ENCODE results near the gene GFRA1. TPM values are rescaled to one million over a fixed set of nuclear protein-coding genes. Genes with fewer than 3 reads are reported as not detected.
"Not testable (repeated sequence)": the region's sequence is repeated elsewhere in the genome, so short reads cannot be mapped to it uniquely, and the experiment has no call there.

GFRA1 gene
- total RNA-seq, 1 donor from 2014 or later, result not detected

DNA sequence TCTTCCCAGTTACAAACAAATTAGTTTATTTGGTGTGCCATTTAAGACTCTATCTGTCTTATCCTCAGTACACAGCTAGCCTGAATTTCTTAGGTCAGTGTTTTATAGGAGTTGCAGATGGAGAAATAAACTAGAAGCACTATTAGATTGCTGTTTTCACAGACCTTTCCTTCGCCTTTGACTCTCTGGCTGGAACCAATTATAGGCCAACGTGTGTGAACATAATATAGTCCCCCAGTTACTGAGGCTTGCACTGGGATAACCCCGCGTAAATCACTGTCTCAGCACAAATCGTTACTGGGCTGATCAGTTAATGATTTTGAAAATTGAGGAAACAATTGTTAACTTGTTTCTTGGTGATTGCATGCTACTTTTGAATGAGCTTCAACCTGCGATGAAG, 233.4 kb downstream of the GFRA1 start:
- no peak for DNase-seq (ENCODE audit: low spot score)
- intact Hi-C loops (cut with micrococcal nuclease), result no loop called here
- H3K36me3 Mint-ChIP-seq (ENCODE audit: low read depth), result no peaks in the 10 kb centered on the region
- no peak overlapping the region for H3K4me3 Mint-ChIP-seq
- H3K27ac Mint-ChIP-seq, result no peak overlapping the region
- H3K27me3 Mint-ChIP-seq (ENCODE audit: insufficient read depth), result no peaks in the 10 kb centered on the region
- no peaks in the 10 kb centered on the region for H3K9me3 Mint-ChIP-seq
- no peaks in the 10 kb centered on the region for H3K4me1 Mint-ChIP-seq (ENCODE audit: low read depth)

GRCh38 chr10:116038259-116038658, 234.7 kb downstream of the GFRA1 start:
- Mint-ChIP-seq H3K4me3 (no peak overlapping the region), H3K27ac (no peak overlapping the region), H3K36me3 (ENCODE audit: low read depth) (no peaks in the 10 kb centered on the region), H3K27me3 (ENCODE audit: insufficient read depth) (no peaks in the 10 kb centered on the region), H3K4me1 (ENCODE audit: low read depth) (no peaks in the 10 kb centered on the region), H3K9me3 (peaks cover 7% of the 10 kb centered on the region)
- intact Hi-C loops (cut with micrococcal nuclease), result no loop called here
- no peak for DNase-seq (ENCODE audit: low spot score)

GRCh38 chr10:116035406-116035805, 237.6 kb downstream of the GFRA1 start:
- intact Hi-C loops (cut with micrococcal nuclease); DNase-seq (ENCODE audit: low spot score); H3K27me3 Mint-ChIP-seq (ENCODE audit: insufficient read depth); H3K27ac Mint-ChIP-seq; H3K36me3 Mint-ChIP-seq (ENCODE audit: low read depth); H3K4me1 Mint-ChIP-seq (ENCODE audit: low read depth); H3K4me3 Mint-ChIP-seq: not testable (repeated sequence)
- peaks cover 13% of the 10 kb centered on the region for H3K9me3 Mint-ChIP-seq

GRCh38 chr10:116030576-116030975, 242.4 kb downstream of the GFRA1 start:
- H3K27ac Mint-ChIP-seq, result no peak overlapping the region
- no peaks in the 10 kb centered on the region for H3K4me1 Mint-ChIP-seq (ENCODE audit: low read depth)
- no peaks in the 10 kb centered on the region for H3K36me3 Mint-ChIP-seq (ENCODE audit: low read depth)
- intact Hi-C loops (cut with micrococcal nuclease), result no loop called here
- no peak for DNase-seq (ENCODE audit: low spot score)
- H3K4me3 Mint-ChIP-seq, result no peak overlapping the region
- no peaks in the 10 kb centered on the region for H3K27me3 Mint-ChIP-seq (ENCODE audit: insufficient read depth)
- H3K9me3 Mint-ChIP-seq, result peaks cover 13% of the 10 kb centered on the region

- H3K9me3 Mint-ChIP-seq, result peaks cover 13% of the 10 kb centered on the region
- DNase-seq (ENCODE audit: low spot score), result no peak
- H3K27me3 Mint-ChIP-seq (ENCODE audit: insufficient read depth), result no peaks in the 10 kb centered on the region
- H3K4me1 Mint-ChIP-seq (ENCODE audit: low read depth), result no peaks in the 10 kb centered on the region
- intact Hi-C loops (cut with micrococcal nuclease), result no loop called here
- no peak overlapping the region for H3K27ac Mint-ChIP-seq
- H3K36me3 Mint-ChIP-seq (ENCODE audit: low read depth), result no peaks in the 10 kb centered on the region
- no peak overlapping the region for H3K4me3 Mint-ChIP-seq
Measured at GRCh38 chr10:116029826-116030225, 243.2 kb downstream of the GFRA1 start.

DNA sequence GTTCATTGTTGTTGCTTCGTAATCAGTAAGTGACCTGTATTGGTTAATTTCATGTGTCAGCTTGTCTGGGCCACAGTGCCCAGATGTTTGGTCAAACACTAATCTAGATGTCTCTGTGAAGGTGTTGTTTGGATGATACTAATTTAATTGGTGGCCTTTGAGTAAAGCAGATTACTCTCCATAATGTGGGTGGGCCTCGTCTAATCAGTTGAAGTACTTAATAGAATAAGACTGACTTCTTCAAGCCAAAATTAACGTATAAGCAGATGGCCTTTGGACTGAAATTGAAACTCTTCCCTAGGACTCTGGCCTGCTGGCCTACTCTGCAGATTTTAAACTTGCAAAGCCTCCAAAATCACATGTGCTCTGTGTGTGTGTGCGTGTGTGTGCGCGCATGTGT, 245.7 kb downstream of the GFRA1 start:
- Mint-ChIP-seq H3K27me3 (ENCODE audit: insufficient read depth) (no peaks in the 10 kb centered on the region), H3K4me1 (ENCODE audit: low read depth) (no peaks in the 10 kb centered on the region), H3K36me3 (ENCODE audit: low read depth) (no peaks in the 10 kb centered on the region), H3K4me3 (no peak overlapping the region), H3K27ac (no peak overlapping the region), H3K9me3 (no peaks in the 10 kb centered on the region)
- DNase-seq (ENCODE audit: low spot score), result no peak
- intact Hi-C loops (cut with micrococcal nuclease), result no loop called here

- Mint-ChIP-seq H3K4me3 (no peak overlapping the region), H3K27ac (no peak overlapping the region), H3K4me1 (ENCODE audit: low read depth) (no peaks in the 10 kb centered on the region), H3K36me3 (ENCODE audit: low read depth) (no peaks in the 10 kb centered on the region), H3K27me3 (ENCODE audit: insufficient read depth) (no peaks in the 10 kb centered on the region), H3K9me3 (no peaks in the 10 kb centered on the region)
- intact Hi-C loops (cut with micrococcal nuclease), result no loop called here
- DNase-seq (ENCODE audit: low spot score), result no peak
Measured at GRCh38 chr10:116026725-116027124, 246.3 kb downstream of the GFRA1 start.

DNA sequence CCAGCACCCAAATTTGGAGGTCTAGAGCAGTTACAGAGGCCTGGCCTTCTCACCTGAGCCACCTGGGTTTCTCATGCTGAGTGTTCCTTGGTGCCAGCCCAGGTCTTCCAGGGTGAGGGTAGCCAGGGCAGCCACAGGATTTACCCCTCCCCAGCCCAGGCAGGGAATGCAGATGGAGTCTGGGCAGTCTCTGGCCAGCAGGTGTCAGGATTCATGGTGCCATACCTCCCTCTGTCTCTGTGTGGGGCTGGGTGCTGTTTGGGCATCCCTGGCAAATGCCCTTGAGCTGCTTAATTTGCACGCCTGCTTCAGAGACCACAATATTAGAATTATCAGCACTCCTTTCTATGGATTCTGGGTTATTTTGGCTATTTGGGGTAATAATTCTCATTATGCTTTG, 246.7 kb downstream of the GFRA1 start:
- Mint-ChIP-seq H3K36me3 (ENCODE audit: low read depth) (no peaks in the 10 kb centered on the region), H3K4me3 (no peak overlapping the region), H3K4me1 (ENCODE audit: low read depth) (no peaks in the 10 kb centered on the region), H3K9me3 (no peaks in the 10 kb centered on the region), H3K27ac (no peak overlapping the region), H3K27me3 (ENCODE audit: insufficient read depth) (no peaks in the 10 kb centered on the region)
- intact Hi-C loops (cut with micrococcal nuclease), result no loop called here
- DNase-seq (ENCODE audit: low spot score), result no peak

- Mint-ChIP-seq H3K36me3 (ENCODE audit: low read depth) (no peaks in the 10 kb centered on the region), H3K4me1 (ENCODE audit: low read depth) (no peaks in the 10 kb centered on the region), H3K27ac (no peak overlapping the region), H3K9me3 (no peaks in the 10 kb centered on the region), H3K4me3 (no peak overlapping the region), H3K27me3 (ENCODE audit: insufficient read depth) (peaks cover 2% of the 10 kb centered on the region)
- intact Hi-C loops (cut with micrococcal nuclease), result no loop called here
- DNase-seq (ENCODE audit: low spot score), result no peak
Measured at GRCh38 chr10:116024271-116024878, 248.6 kb downstream of the GFRA1 start.

- Mint-ChIP-seq H3K27ac (no peak overlapping the region), H3K9me3 (no peaks in the 10 kb centered on the region), H3K36me3 (ENCODE audit: low read depth) (no peaks in the 10 kb centered on the region), H3K27me3 (ENCODE audit: insufficient read depth) (peaks cover 2% of the 10 kb centered on the region), H3K4me3 (no peak overlapping the region), H3K4me1 (ENCODE audit: low read depth) (no peaks in the 10 kb centered on the region)
- no peak for DNase-seq (ENCODE audit: low spot score)
- intact Hi-C loops (cut with micrococcal nuclease), result no loop called here
Measured at GRCh38 chr10:116017405-116017804, 255.6 kb downstream of the GFRA1 start.

DNA sequence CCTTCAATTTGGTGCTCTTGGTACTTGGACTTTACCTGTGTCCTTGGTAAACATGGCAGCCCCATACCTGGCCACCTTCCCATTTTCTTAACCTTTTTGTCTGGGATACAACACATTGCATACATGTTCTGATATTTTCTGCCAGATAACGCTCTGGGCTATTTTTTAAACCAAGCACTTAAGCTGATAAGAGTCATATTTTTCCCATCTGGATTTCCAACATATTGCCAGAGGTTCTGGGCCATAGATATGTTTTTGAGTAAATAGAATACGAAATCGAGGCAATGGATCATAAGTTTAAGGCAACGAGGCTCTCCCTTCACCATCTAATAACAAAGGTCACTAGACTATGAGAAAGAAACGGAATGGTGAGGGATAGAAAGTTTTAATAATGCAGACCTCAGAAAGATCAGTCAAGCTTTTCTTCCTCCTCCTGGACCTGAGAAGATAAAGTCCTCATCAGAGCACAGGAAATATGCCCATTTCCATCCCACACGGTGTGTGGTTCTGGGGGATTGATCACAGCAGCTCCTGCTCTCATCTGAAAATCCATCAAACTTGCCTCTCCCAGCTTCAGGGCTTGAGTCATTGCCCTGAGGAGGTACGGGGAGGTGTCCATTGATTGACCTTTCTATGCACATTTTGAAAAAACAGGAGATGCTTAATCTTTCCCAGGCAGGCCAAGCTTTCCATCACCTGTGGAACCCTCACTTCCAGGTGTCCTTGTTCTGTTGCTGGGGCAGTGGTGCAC, 257.2 kb downstream of the GFRA1 start:
- Mint-ChIP-seq H3K27me3 (ENCODE audit: insufficient read depth) (peaks cover 2% of the 10 kb centered on the region), H3K4me3 (no peak overlapping the region), H3K4me1 (ENCODE audit: low read depth) (no peaks in the 10 kb centered on the region), H3K9me3 (no peaks in the 10 kb centered on the region), H3K27ac (no peak overlapping the region), H3K36me3 (ENCODE audit: low read depth) (no peaks in the 10 kb centered on the region)
- DNase-seq (ENCODE audit: low spot score), result no peak
- intact Hi-C loops (cut with micrococcal nuclease), result no loop called here

DNA sequence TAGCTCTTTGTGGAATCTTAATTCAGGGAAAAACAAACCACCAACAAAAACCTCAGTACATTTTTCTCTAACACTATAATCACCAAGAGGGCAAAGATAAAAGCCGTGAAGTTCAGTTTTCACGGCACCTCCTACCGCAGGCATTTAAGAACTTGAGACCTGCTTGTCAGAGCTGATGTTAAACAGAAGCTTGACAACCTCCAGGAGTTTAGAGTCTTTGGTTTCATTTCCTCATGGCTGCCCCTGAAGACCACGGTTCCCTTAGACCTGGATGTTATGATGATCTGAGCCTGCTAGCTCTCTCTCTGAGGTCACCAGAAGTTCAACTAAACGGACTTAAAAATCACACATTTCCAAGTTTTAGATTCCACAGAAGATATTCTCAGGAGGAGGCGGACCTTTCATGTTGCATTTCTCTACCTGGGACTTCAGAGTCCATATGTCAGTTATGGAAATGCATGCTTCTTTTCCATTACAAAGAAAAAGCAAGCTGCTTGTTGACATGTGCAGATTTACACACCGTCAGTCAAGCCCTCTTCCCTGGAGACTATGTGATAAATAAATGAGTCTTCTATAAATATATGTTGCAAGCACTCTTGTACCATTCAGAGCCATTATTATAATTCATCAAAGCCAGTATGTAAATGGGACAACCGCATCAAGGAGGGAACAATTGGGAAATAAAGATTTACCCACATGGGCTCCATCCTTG, 258.0 kb downstream of the GFRA1 start:
- Mint-ChIP-seq H3K4me3 (no peak overlapping the region), H3K9me3 (no peaks in the 10 kb centered on the region), H3K4me1 (ENCODE audit: low read depth) (no peaks in the 10 kb centered on the region), H3K36me3 (ENCODE audit: low read depth) (no peaks in the 10 kb centered on the region), H3K27ac (no peak overlapping the region), H3K27me3 (ENCODE audit: insufficient read depth) (no peaks in the 10 kb centered on the region)
- intact Hi-C loops (cut with micrococcal nuclease), result no loop called here
- no peak for DNase-seq (ENCODE audit: low spot score)

DNA sequence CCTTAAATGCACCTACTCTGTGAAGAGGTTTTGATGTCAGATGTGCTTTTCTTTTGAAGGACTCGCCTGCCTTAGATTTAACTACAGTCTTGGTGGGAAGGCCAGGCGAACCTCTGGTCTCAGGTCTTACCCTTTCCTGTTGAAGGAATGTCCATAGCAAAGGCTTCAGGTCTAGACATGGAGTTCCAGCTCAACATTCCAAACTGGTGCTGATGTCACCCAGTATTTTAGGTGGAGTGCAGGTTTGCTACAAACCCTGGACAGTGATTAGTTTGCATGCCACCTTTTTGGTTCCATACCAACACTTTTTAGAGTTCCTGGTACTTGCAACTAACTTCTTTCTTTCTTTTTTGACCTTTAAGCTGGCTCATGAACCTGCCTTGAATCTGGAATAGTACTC, 258.7 kb downstream of the GFRA1 start:
- H3K9me3 Mint-ChIP-seq, result no peaks in the 10 kb centered on the region
- H3K27me3 Mint-ChIP-seq (ENCODE audit: insufficient read depth), result no peaks in the 10 kb centered on the region
- intact Hi-C loops (cut with micrococcal nuclease), result no loop called here
- no peak overlapping the region for H3K27ac Mint-ChIP-seq
- H3K36me3 Mint-ChIP-seq (ENCODE audit: low read depth), result no peaks in the 10 kb centered on the region
- H3K4me3 Mint-ChIP-seq, result no peak overlapping the region
- no peak for DNase-seq (ENCODE audit: low spot score)
- no peaks in the 10 kb centered on the region for H3K4me1 Mint-ChIP-seq (ENCODE audit: low read depth)
